H7 (cell line): ENCODE data around the gene ECT2. TPM values are rescaled to one million over a fixed set of nuclear protein-coding genes. Genes with fewer than 3 reads are reported as not detected.

Source experiments
- total RNA-seq: library from RNA; depleted of rRNA; stranded (reverse); fragments of >200 nt; shearing (Covaris generic); gene quantifications from 2 replicates; pipeline ENCODE4 v1.2.3, GENCODE V29; 2014; rRNA removed

The ECT2 gene
- total RNA-seq, 1 experiment from 2014 or later, result 78.2 TPM

Other genes starting within 250 kb of the ECT2 start
- gene TNFSF10, start 227.3 kb upstream of the ECT2 start, total RNA-seq, result not detected in 2 replicates
- 2.7 and 3.9 TPM in 2 replicates for gene NCEH1, start 39.7 kb upstream of the ECT2 start, total RNA-seq